Measurements from ENCODE around the gene NASP.

The NASP gene

GRCh38 chr1:45583666-45584350 lies at the start of gene NASP:
Gene NASP, plus strand, starts transcription at chr1:45584041. Its CDS starts 106 bp downstream, at chr1:45584147.
- peak within 1 kb of the TSS; percentile 97 for H3K4me3 ChIP-seq (ENCODE audit: low read depth, low read length)
- TF ChIP-seq CTCF (IDR thresholded peaks at IDR 0.05; ENCODE audit: control insufficient read depth, extremely low read depth, insufficient read depth) = no peak
- peak; percentile 53 for DNase-seq (ENCODE audit: low read depth)

- DNase-seq (ENCODE audit: low read depth) = no peak
- H3K4me3 ChIP-seq (ENCODE audit: low read depth, low read length) = no peak overlapping the region
- TF ChIP-seq CTCF (IDR thresholded peaks at IDR 0.05; ENCODE audit: control insufficient read depth, extremely low read depth, insufficient read depth) = no peak
Observed at GRCh38 chr1:45535988-45536766, 47.7 kb upstream of the NASP start.

- no peak for DNase-seq (ENCODE audit: low read depth)
- no peak overlapping the region for H3K4me3 ChIP-seq (ENCODE audit: low read depth, low read length)
- TF ChIP-seq CTCF (IDR thresholded peaks at IDR 0.05; ENCODE audit: control insufficient read depth, extremely low read depth, insufficient read depth) = no peak
Observed at GRCh38 chr1:45536886-45537285, 47.0 kb upstream of the NASP start.

- DNase-seq (ENCODE audit: low read depth) = no peak
- no peak overlapping the region for H3K4me3 ChIP-seq (ENCODE audit: low read depth, low read length)
- no peak for TF ChIP-seq CTCF (IDR thresholded peaks at IDR 0.05; ENCODE audit: control insufficient read depth, extremely low read depth, insufficient read depth)
Observed at GRCh38 chr1:45541193-45541592, 42.6 kb upstream of the NASP start.

- H3K4me3 ChIP-seq (ENCODE audit: low read depth, low read length) = no peak overlapping the region
- no peak for DNase-seq (ENCODE audit: low read depth)
- no peak for TF ChIP-seq CTCF (IDR thresholded peaks at IDR 0.05; ENCODE audit: control insufficient read depth, extremely low read depth, insufficient read depth)
Observed at GRCh38 chr1:45542591-45542990, 41.2 kb upstream of the NASP start.

- H3K4me3 ChIP-seq (ENCODE audit: low read depth, low read length) = no peak overlapping the region
- no peak for TF ChIP-seq CTCF (IDR thresholded peaks at IDR 0.05; ENCODE audit: control insufficient read depth, extremely low read depth, insufficient read depth)
- DNase-seq (ENCODE audit: low read depth) = no peak
Observed at GRCh38 chr1:45543581-45544417, 40.0 kb upstream of the NASP start.
